ENCODE measurements around the gene HARBI1.

- TF ChIP-seq, protein P1, sequence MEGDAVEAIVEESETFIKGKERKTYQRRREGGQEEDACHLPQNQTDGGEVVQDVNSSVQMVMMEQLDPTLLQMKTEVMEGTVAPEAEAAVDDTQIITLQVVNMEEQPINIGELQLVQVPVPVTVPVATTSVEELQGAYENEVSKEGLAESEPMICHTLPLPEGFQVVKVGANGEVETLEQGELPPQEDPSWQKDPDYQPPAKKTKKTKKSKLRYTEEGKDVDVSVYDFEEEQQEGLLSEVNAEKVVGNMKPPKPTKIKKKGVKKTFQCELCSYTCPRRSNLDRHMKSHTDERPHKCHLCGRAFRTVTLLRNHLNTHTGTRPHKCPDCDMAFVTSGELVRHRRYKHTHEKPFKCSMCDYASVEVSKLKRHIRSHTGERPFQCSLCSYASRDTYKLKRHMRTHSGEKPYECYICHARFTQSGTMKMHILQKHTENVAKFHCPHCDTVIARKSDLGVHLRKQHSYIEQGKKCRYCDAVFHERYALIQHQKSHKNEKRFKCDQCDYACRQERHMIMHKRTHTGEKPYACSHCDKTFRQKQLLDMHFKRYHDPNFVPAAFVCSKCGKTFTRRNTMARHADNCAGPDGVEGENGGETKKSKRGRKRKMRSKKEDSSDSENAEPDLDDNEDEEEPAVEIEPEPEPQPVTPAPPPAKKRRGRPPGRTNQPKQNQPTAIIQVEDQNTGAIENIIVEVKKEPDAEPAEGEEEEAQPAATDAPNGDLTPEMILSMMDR (IDR thresholded peaks at IDR 0.05) = no peak
- TF ChIP-seq POLR2A (IDR thresholded peaks at IDR 0.05) = no peak
- TF ChIP-seq POLR2AphosphoS5 (IDR thresholded peaks at IDR 0.05) = no peak
- no peak for TF ChIP-seq EP300 (IDR thresholded peaks at IDR 0.05)
Measured at GRCh38 chr11:46570790-46571398, 46.1 kb downstream of the HARBI1 start.

All from suprapubic skin (tissue), 4 donors.